ENCODE measurements around the gene PARP1. TPM values are rescaled to one million over a fixed set of nuclear protein-coding genes. Genes with fewer than 3 reads are reported as not detected.

PARP1 gene
- total RNA-seq, 2 experiments from 2014 or later = 532 to 594 TPM

- no peak for DNase-seq (ENCODE audit: low spot score)
- CTCF ChIA-PET (ENCODE audit: unreplicated experiment) = interaction anchor here (1.1 kb wide), 1 partner anchor 135 kb away, joined by 3 read pairs; no protein-coding TSS in a partner anchor
- intact Hi-C loops (cut with micrococcal nuclease; ENCODE audit: unreplicated experiment) = no loop called here
- H3K79me2 ChIP-seq (ENCODE audit: insufficient read depth, low read depth, low read length) = no peaks in the 10 kb centered on the region
- no peaks in the 10 kb centered on the region for H3K9me3 ChIP-seq (ENCODE audit: low read length)
- no peak for TF ChIP-seq CTCF (conservative IDR thresholded peaks at IDR 0.05; ENCODE audit: low read length)
- TF ChIP-seq EZH2phosphoT487 (IDR thresholded peaks at IDR 0.05; ENCODE audit: borderline replicate concordance, low read depth, low read length) = no peak
- no peak overlapping the region for H3K4me2 ChIP-seq (ENCODE audit: low read length)
- no peaks in the 10 kb centered on the region for H3K36me3 ChIP-seq (ENCODE audit: insufficient read depth, low read length)
- no peak overlapping the region for H2AFZ ChIP-seq (ENCODE audit: low read length)
- H3K4me1 ChIP-seq (ENCODE audit: insufficient read depth, low read length, poor library complexity, severe bottlenecking) = peaks cover 28% of the 10 kb centered on the region
- no peak overlapping the region for H3K27ac ChIP-seq (ENCODE audit: low read depth, low read length, poor library complexity, severe bottlenecking)
- no peaks in the 10 kb centered on the region for H3K9me2 ChIP-seq (ENCODE audit: insufficient read depth, low read length)
- POLR2A ChIA-PET = interaction anchor here (0.5 kb wide), 1 partner anchor 1061 kb away, joined by 3 read pairs; no protein-coding TSS in a partner anchor
- H4K20me1 ChIP-seq (ENCODE audit: insufficient read depth, low read length) = no peaks in the 10 kb centered on the region
- no TSS peak for BruUV-seq (replicated peaks)
- no peak overlapping the region for H3K4me3 ChIP-seq (ENCODE audit: low read depth, low read length, poor library complexity, severe bottlenecking)
Observed at GRCh38 chr1:226414098-226414698, 6.3 kb upstream of the PARP1 start.

- no TSS peak for BruUV-seq (replicated peaks)
- H2AFZ ChIP-seq (ENCODE audit: low read length) = no peak overlapping the region
- peaks cover 4% of the 10 kb centered on the region; the same call in 1 of the 2 replicates for H4K20me1 ChIP-seq (ENCODE audit: insufficient read depth, low read length)
- no peaks in the 10 kb centered on the region for H3K9me2 ChIP-seq (ENCODE audit: insufficient read depth, low read length)
- CTCF ChIA-PET (ENCODE audit: unreplicated experiment) = no interaction called here
- H3K4me3 ChIP-seq (ENCODE audit: low read depth, low read length, poor library complexity, severe bottlenecking) = no peak overlapping the region
- H3K36me3 ChIP-seq (ENCODE audit: insufficient read depth, low read length) = peaks cover 6% of the 10 kb centered on the region
- peaks cover 24% of the 10 kb centered on the region for H3K4me1 ChIP-seq (ENCODE audit: insufficient read depth, low read length, poor library complexity, severe bottlenecking)
- DNase-seq (ENCODE audit: low spot score) = no peak
- H3K4me2 ChIP-seq (ENCODE audit: low read length) = no peak overlapping the region
- no peaks in the 10 kb centered on the region for H3K9me3 ChIP-seq (ENCODE audit: low read length)
- H3K27ac ChIP-seq (ENCODE audit: low read depth, low read length, poor library complexity, severe bottlenecking) = no peak overlapping the region
- H3K79me2 ChIP-seq (ENCODE audit: insufficient read depth, low read depth, low read length) = peaks cover 11% of the 10 kb centered on the region
- POLR2A ChIA-PET = interaction anchor here (0.6 to 8.0 kb wide), 2 partner anchors 11 to 228 kb away, joined by 4 to 106 read pairs; no protein-coding TSS in a partner anchor
- no peak for TF ChIP-seq CTCF (conservative IDR thresholded peaks at IDR 0.05; ENCODE audit: low read length)
- TF ChIP-seq EZH2phosphoT487 (IDR thresholded peaks at IDR 0.05; ENCODE audit: borderline replicate concordance, low read depth, low read length) = no peak
- intact Hi-C loops (cut with micrococcal nuclease; ENCODE audit: unreplicated experiment) = no loop called here
Observed at GRCh38 chr1:226411619-226412018, 3.7 kb upstream of the PARP1 start.

GRCh38 chr1:226410958-226411357 lies 3.1 kb upstream of the PARP1 start:
- peaks cover 9% of the 10 kb centered on the region; the same call in 1 of the 2 replicates for H4K20me1 ChIP-seq (ENCODE audit: insufficient read depth, low read length)
- H3K79me2 ChIP-seq (ENCODE audit: insufficient read depth, low read depth, low read length) = peaks cover 18% of the 10 kb centered on the region
- ChIA-PET POLR2A (interaction anchor here (0.6 to 8.0 kb wide), 2 partner anchors 12 to 227 kb away, joined by 4 to 106 read pairs; no protein-coding TSS in a partner anchor), CTCF (ENCODE audit: unreplicated experiment) (interaction anchor here (0.6 kb wide), 1 partner anchor 17 kb away, joined by 3 read pairs; no protein-coding TSS in a partner anchor)
- no peak overlapping the region for H3K27ac ChIP-seq (ENCODE audit: low read depth, low read length, poor library complexity, severe bottlenecking)
- no peak overlapping the region for H3K4me2 ChIP-seq (ENCODE audit: low read length)
- no peak overlapping the region for H3K4me3 ChIP-seq (ENCODE audit: low read depth, low read length, poor library complexity, severe bottlenecking)
- TF ChIP-seq CTCF (conservative IDR thresholded peaks at IDR 0.05; ENCODE audit: low read length) (no peak), EZH2phosphoT487 (IDR thresholded peaks at IDR 0.05; ENCODE audit: borderline replicate concordance, low read depth, low read length) (no peak)
- no peaks in the 10 kb centered on the region for H3K9me2 ChIP-seq (ENCODE audit: insufficient read depth, low read length)
- no TSS peak for BruUV-seq (replicated peaks)
- H3K4me1 ChIP-seq (ENCODE audit: insufficient read depth, low read length, poor library complexity, severe bottlenecking) = peaks cover 25% of the 10 kb centered on the region
- no peak for DNase-seq (ENCODE audit: low spot score)
- H3K9me3 ChIP-seq (ENCODE audit: low read length) = no peaks in the 10 kb centered on the region
- H3K36me3 ChIP-seq (ENCODE audit: insufficient read depth, low read length) = peaks cover 12% of the 10 kb centered on the region
- H2AFZ ChIP-seq (ENCODE audit: low read length) = no peak overlapping the region
- intact Hi-C loops (cut with micrococcal nuclease; ENCODE audit: unreplicated experiment) = no loop called here
